NB4 (cell line): Measurements from ENCODE around the gene PROM2.

Experiments
- DNase-seq: peaks from one replicate; pipeline ENCODE4 v3.0.0; 2010; ENCODE audit warnings: low read depth
- H3K4me3 ChIP-seq: one replicate; pipeline ENCODE4 v1.5.1; 2011; ENCODE audit warnings: mild to moderate bottlenecking, low read depth, low read length, moderate library complexity
- MYC ChIP-seq: IDR thresholded peaks from 2 replicates; pipeline ENCODE4 v1.6.1; 2011; ENCODE audit warnings: low read depth, low read length
- POLR2A ChIP-seq: IDR thresholded peaks from 2 replicates; pipeline ENCODE4 v1.6.1; 2011; ENCODE audit warnings: mild to moderate bottlenecking; ENCODE audit not compliant: insufficient read length; ENCODE audit errors: extremely low read depth
- TF ChIP-seq, protein P1 (sequence below): IDR thresholded peaks from 2 replicates; pipeline ENCODE4 v1.6.1; 2011; ENCODE audit warnings: low read depth, low read length
- TF ChIP-seq, protein P2 (sequence below): IDR thresholded peaks from one replicate; pipeline ENCODE4 v1.5.1; 2012; ENCODE audit warnings: low read depth, low read length

Gene PROM2

DNA sequence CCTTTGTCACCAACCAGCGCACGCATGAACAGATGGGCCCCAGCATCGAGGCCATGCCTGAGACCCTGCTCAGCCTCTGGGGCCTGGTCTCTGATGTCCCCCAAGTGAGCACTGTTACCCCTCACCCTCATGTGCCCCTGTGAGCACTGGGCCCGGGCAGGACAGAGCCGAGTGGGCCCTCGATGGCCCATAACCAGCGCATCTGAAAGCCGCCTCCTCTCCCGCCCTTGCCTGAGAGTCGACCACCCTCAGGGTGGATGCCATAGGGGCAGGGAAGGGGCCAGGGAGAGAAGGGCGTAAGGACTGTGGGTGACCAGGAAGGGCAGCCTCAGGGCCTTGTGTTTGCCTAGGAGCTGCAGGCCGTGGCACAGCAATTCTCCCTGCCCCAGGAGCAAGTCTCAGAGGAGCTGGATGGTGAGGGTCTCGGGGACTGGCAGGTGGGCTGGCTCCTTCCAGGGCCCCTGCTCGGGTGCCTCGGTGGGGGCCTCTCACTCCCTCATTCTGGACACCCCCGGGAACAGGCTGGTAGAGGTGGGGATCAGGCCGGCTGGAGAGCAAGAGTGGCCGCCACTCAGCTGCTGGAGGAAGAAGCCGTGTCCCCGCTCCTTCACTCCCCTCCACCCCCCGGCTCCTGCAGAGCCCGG, 2.1 kb downstream of the PROM2 start:
- TF ChIP-seq POLR2A, result no peak
- TF ChIP-seq, protein P1, sequence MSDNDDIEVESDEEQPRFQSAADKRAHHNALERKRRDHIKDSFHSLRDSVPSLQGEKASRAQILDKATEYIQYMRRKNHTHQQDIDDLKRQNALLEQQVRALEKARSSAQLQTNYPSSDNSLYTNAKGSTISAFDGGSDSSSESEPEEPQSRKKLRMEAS, result no peak
- TF ChIP-seq MYC, result no peak
- TF ChIP-seq, protein P2, sequence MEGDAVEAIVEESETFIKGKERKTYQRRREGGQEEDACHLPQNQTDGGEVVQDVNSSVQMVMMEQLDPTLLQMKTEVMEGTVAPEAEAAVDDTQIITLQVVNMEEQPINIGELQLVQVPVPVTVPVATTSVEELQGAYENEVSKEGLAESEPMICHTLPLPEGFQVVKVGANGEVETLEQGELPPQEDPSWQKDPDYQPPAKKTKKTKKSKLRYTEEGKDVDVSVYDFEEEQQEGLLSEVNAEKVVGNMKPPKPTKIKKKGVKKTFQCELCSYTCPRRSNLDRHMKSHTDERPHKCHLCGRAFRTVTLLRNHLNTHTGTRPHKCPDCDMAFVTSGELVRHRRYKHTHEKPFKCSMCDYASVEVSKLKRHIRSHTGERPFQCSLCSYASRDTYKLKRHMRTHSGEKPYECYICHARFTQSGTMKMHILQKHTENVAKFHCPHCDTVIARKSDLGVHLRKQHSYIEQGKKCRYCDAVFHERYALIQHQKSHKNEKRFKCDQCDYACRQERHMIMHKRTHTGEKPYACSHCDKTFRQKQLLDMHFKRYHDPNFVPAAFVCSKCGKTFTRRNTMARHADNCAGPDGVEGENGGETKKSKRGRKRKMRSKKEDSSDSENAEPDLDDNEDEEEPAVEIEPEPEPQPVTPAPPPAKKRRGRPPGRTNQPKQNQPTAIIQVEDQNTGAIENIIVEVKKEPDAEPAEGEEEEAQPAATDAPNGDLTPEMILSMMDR, result no peak
- DNase-seq, result no peak
- H3K4me3 ChIP-seq, result no peak overlapping the region

DNA sequence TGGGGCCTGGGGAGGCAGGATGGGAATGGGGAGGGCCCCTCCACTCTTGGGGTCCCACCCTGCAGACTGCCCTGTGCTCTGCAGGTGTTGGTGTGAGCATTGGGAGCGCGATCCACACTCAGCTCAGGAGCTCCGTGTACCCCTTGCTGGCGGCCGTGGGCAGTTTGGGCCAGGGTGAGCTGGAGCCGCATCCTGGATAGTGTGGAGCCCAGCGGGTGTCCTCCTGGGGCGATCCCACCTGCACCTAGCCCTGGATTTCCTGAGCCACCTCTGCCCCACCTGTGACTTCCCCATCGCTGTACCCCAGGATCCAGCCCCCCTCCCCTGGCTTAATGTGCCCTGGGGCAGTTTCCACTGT, 2.6 kb downstream of the PROM2 start:
- TF ChIP-seq, protein P1, result no peak
- TF ChIP-seq, protein P2, result no peak
- TF ChIP-seq POLR2A (no peak), MYC (no peak)
- no peak overlapping the region for H3K4me3 ChIP-seq
- no peak for DNase-seq

DNA sequence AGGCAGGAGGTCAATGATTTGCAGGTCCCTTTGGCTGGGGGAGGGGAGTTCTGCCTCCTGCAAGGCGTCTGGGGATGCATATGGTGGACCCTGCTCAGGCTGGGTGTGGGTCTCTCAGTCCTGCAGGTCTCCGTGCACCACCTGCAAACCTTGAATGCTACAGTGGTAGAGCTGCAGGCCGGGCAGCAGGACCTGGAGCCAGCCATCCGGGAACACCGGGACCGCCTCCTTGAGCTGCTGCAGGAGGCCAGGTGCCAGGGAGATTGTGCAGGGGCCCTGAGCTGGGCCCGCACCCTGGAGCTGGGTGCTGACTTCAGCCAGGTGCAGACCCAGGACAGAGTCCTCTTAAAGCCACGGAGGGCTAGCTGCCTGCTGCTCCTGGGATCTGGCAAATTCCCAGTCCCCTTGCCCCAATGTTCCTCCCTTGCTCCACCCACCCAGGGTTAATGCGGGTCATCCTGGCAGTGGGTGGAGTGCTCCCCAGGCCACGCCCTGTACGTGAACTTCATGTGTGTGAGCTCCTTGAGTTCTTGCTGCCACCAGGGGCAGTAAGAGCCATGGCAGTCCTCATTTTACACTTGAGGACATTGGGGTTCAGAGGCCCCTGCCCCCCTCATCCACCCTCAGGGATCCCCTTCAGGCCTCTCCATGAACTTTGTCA, 3.1 kb downstream of the PROM2 start:
- TF ChIP-seq, protein P2, result no peak
- TF ChIP-seq MYC (no peak), POLR2A (no peak)
- TF ChIP-seq, protein P1, result no peak
- DNase-seq, result no peak
- H3K4me3 ChIP-seq, result no peak overlapping the region

DNA sequence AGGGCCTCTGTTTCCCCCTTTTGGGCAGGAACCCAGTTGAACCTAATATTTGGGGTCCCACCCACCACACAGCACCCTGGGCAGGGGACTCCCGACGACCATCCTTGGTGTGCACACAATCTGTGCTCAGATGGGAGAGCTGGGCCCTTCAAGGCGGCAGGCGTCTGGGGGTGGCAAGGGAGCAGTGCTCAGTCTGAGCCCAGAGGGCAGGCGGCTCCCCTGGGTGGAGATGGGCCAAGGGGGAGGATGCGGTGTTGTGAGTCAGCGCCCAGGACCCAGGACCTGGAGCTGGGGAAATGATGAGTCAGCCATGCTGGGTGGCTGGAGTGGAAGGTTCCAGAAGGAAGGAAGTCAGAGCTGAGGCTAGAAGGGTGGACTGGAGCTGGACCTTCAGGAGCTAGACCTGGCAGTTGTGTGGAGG, 3.8 kb downstream of the PROM2 start:
- TF ChIP-seq, protein P2, result no peak
- TF ChIP-seq POLR2A, result no peak
- TF ChIP-seq MYC, result no peak
- TF ChIP-seq, protein P1, result no peak
- DNase-seq, result peak; percentile 56
- H3K4me3 ChIP-seq, result no peak overlapping the region

DNA sequence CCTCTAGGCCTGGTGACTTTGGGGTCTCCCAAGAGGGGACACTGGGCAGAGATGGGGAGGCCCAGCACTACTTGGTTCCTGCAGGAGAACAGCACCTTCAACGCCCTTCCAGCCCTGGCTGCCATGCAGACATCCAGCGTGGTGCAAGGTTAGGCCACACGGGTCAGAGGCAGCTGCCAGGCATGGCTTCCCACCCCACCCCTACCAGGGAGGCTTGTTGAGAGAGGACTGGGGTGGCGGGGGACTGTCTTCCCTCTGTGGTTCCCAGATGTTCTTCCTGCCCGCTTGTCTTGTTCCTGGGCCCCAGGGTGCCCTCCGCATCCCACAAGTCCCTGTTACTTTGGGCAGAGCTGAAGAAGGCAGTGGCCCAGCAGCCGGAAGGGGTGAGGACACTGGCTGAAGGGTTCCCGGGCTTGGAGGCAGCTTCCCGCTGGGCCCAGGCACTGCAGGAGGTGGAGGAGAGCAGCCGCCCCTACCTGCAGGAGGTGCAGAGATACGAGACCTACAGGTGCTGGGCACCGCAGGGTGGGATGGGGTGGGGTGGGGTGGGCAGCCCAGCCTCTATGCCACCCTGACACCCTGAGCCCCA, 4.5 kb downstream of the PROM2 start:
- TF ChIP-seq POLR2A (no peak), MYC (no peak)
- TF ChIP-seq, protein P2, result no peak
- TF ChIP-seq, protein P1, result no peak
- no peak for DNase-seq

More for the DNA sequence above, 4.5 kb downstream of the PROM2 start:
- H3K4me3 ChIP-seq, result no peak overlapping the region
